Keratinocyte (primary cell): Measurements from ENCODE around the gene RPUSD4. TPM values are rescaled to one million over a fixed set of nuclear protein-coding genes. Genes with fewer than 3 reads are reported as not detected.

ENCODE experiments used
- DNase-seq: peaks from one replicate; pipeline ENCODE4 v3.0.0-alpha.2; 2011; ENCODE audit warnings: low read depth, missing footprints, low spot score
- FAIRE-seq: peaks from 2 replicates; lab custom pipeline; 2011; peaks lifted over from hg19 to GRCh38; lab: Jason Lieb, UNC
- H2AFZ ChIP-seq: 2 replicates; pipeline ENCODE4 v1.6.0; 2012; ENCODE audit warnings: low read length, control low read depth, inconsistent platforms; ENCODE audit not compliant: control insufficient read depth
- H3K27ac ChIP-seq: 2 replicates; pipeline ENCODE4 v1.5.1; 2011; ENCODE audit warnings: low read length; ENCODE audit not compliant: control insufficient read depth, insufficient read depth
- H3K27me3 ChIP-seq: 3 replicates; pipeline ENCODE4 v1.6.0; 2011; ENCODE audit warnings: low read length; ENCODE audit not compliant: control insufficient read depth, insufficient read depth; ENCODE audit errors: extremely low read depth
- H3K36me3 ChIP-seq, 2 experiments: 2 replicates in 1 of 2; 3 replicates in 1 of 2; pipeline ENCODE4 v1.5.1; 2011; ENCODE audit warnings: low read length in 2 of 2, mild to moderate bottlenecking in 1 of 2; ENCODE audit not compliant: control insufficient read depth in 2 of 2, insufficient read depth in 2 of 2; ENCODE audit errors: extremely low read depth in 1 of 2
- H3K4me1 ChIP-seq: 3 replicates; pipeline ENCODE4 v1.5.1; 2011; ENCODE audit warnings: low read length; ENCODE audit not compliant: control insufficient read depth, insufficient read depth; ENCODE audit errors: extremely low read depth
- H3K4me2 ChIP-seq: 3 replicates; pipeline ENCODE4 v1.6.0; 2011; ENCODE audit warnings: low read depth, low read length; ENCODE audit not compliant: control insufficient read depth, insufficient read depth; ENCODE audit errors: extremely low read depth
- H3K4me3 ChIP-seq, 3 experiments: fragments of 200-600 bp in 1 of 3; sonication (generic) in 1 of 3; 2 replicates in 2 of 3; 3 replicates in 1 of 3; pipeline ENCODE4 v1.5.1; 2011 to 2016; ENCODE audit warnings: low read length in 3 of 3, mild to moderate bottlenecking in 3 of 3, control low read depth in 2 of 3, inconsistent platforms in 1 of 3, low read depth in 1 of 3, mixed read lengths in 1 of 3, mixed run types in 1 of 3, moderate library complexity in 1 of 3; ENCODE audit not compliant: control insufficient read depth in 2 of 3, insufficient read depth in 2 of 3; ENCODE audit errors: extremely low read depth in 1 of 3
- H3K79me2 ChIP-seq: 2 replicates; pipeline ENCODE4 v1.6.0; 2012; ENCODE audit warnings: low read length; ENCODE audit not compliant: control insufficient read depth, insufficient read depth
- H3K9ac ChIP-seq: 3 replicates; pipeline ENCODE4 v1.6.0; 2011; ENCODE audit warnings: low read length; ENCODE audit not compliant: control insufficient read depth, insufficient read depth; ENCODE audit errors: extremely low read depth
- H3K9me1 ChIP-seq: 3 replicates; pipeline ENCODE4 v1.6.0; 2011; ENCODE audit warnings: low read length; ENCODE audit not compliant: control insufficient read depth, insufficient read depth; ENCODE audit errors: extremely low read depth
- H3K9me3 ChIP-seq: 2 replicates; pipeline ENCODE4 v1.5.1; 2012; ENCODE audit warnings: low read depth, low read length; ENCODE audit not compliant: control insufficient read depth
- H4K20me1 ChIP-seq: 3 replicates; pipeline ENCODE4 v1.6.0; 2011; ENCODE audit warnings: low read length; ENCODE audit not compliant: control insufficient read depth, insufficient read depth; ENCODE audit errors: extremely low read depth
- EZH2 ChIP-seq: IDR thresholded peaks from one replicate; pipeline ENCODE4 v1.6.1; 2012; ENCODE audit warnings: inconsistent platforms, mild to moderate bottlenecking, low read length, moderate library complexity
- dilution Hi-C: fragments of 300-500 bp; cut with MboI; formaldehyde crosslinking; loops from one replicate; pipeline ENCODE4 v1.7.0; 2020; ENCODE audit warnings: low sequenced_read_pairs; ENCODE audit not compliant: extremely low pct_ligation_motif_present
- polyA plus RNA-seq, 5 experiments: library from polyadenylated mRNA; depleted of rRNA in 3 of 5; stranded (reverse) in 3 of 5; stranded (forward) in 1 of 5; unstranded in 1 of 5; fragments of >200 nt; gene quantifications; 1 replicate in 1 of 5; 2 replicates in 3 of 5; 3 replicates in 1 of 5; pipeline versions ENCODE4 v1.2.1 to v1.2.3, GENCODE V29; 2011 to 2012; ENCODE audit warnings: missing spikeins in 2 of 5, low read depth in 1 of 5, low replicate concordance in 1 of 5
- TF ChIP-seq, protein P1 (sequence below), 3 experiments: IDR thresholded peaks in 1 of 3; conservative IDR thresholded peaks in 1 of 3; optimal IDR thresholded peaks in 1 of 3; 2 replicates in 2 of 3; 3 replicates in 1 of 3; pipeline versions ENCODE3 to v1.5.1; 2011; ENCODE audit warnings: low read length in 3 of 3, mild to moderate bottlenecking in 3 of 3, moderate library complexity in 2 of 3, control low read depth in 1 of 3, inconsistent platforms in 1 of 3; ENCODE audit not compliant: insufficient read depth in 2 of 3; ENCODE audit errors: extremely low read depth in 1 of 3

RPUSD4 gene
- polyA plus RNA-seq, 1 donor (not counting 4 experiments of a cell fraction or from before 2014, with no cell fraction given), result 23.8 TPM

GRCh38 chr11:126165757-126166156, 45.7 kb downstream of the RPUSD4 start:
- DNase-seq (no peak), FAIRE-seq (no peak)
- H4K20me1 ChIP-seq, result no peaks in the 10 kb centered on the region
- H3K27me3 ChIP-seq, result no peaks in the 10 kb centered on the region
- no peak overlapping the region for H3K4me3 ChIP-seq
- H2AFZ ChIP-seq, result no peak overlapping the region
- H3K9me3 ChIP-seq, result no peaks in the 10 kb centered on the region
- dilution Hi-C loops, result no loop called here
- no peak overlapping the region for H3K27ac ChIP-seq
- no peak overlapping the region for H3K9ac ChIP-seq
- H3K4me1 ChIP-seq, result peaks cover 7% of the 10 kb centered on the region
- TF ChIP-seq, protein P1, sequence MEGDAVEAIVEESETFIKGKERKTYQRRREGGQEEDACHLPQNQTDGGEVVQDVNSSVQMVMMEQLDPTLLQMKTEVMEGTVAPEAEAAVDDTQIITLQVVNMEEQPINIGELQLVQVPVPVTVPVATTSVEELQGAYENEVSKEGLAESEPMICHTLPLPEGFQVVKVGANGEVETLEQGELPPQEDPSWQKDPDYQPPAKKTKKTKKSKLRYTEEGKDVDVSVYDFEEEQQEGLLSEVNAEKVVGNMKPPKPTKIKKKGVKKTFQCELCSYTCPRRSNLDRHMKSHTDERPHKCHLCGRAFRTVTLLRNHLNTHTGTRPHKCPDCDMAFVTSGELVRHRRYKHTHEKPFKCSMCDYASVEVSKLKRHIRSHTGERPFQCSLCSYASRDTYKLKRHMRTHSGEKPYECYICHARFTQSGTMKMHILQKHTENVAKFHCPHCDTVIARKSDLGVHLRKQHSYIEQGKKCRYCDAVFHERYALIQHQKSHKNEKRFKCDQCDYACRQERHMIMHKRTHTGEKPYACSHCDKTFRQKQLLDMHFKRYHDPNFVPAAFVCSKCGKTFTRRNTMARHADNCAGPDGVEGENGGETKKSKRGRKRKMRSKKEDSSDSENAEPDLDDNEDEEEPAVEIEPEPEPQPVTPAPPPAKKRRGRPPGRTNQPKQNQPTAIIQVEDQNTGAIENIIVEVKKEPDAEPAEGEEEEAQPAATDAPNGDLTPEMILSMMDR (optimal IDR thresholded peaks at IDR 0.05 in 1 of 3, IDR thresholded peaks at IDR 0.05 in 1 of 3, conservative IDR thresholded peaks at IDR 0.05 in 1 of 3; ENCODE audit: extremely low read depth in 1 of 3, insufficient read depth in 2 of 3, low read length in 3 of 3), result no peak
- no peak for TF ChIP-seq EZH2
- H3K36me3 ChIP-seq, result no peaks in the 10 kb centered on the region
- no peaks in the 10 kb centered on the region for H3K79me2 ChIP-seq
- H3K9me1 ChIP-seq, result no peaks in the 10 kb centered on the region
- H3K4me2 ChIP-seq, result no peak overlapping the region

DNA sequence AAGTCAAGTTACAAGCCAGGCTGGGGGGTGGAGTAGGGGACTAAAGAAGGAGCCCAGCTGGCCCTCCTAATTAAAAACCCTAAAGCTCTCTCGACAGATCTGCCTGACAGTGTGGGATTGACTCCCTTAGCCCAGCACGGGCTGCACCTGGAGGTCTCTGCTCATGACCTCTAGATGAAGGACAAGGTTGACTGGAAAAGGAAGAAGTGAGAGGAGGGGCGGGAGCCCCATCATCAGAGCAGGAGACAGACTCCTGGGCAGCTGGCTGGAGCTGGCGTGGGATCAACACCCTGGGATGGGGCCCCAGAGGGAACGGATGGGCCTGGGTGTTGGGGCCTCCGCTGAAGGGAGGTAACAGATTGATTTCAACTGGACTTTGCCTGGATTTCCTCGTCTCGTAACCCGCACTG, 46.1 kb downstream of the RPUSD4 start:
- no peak overlapping the region for H3K4me2 ChIP-seq
- no peaks in the 10 kb centered on the region for H3K79me2 ChIP-seq
- no peaks in the 10 kb centered on the region for H4K20me1 ChIP-seq
- no peaks in the 10 kb centered on the region for H3K27me3 ChIP-seq
- H3K27ac ChIP-seq, result no peak overlapping the region
- dilution Hi-C loops, result no loop called here
- no peak for FAIRE-seq
- H3K4me3 ChIP-seq, result no peak overlapping the region
- H3K36me3 ChIP-seq, result no peaks in the 10 kb centered on the region
- H3K9ac ChIP-seq, result no peak overlapping the region
- TF ChIP-seq, protein P1 (optimal IDR thresholded peaks at IDR 0.05 in 1 of 3, IDR thresholded peaks at IDR 0.05 in 1 of 3, conservative IDR thresholded peaks at IDR 0.05 in 1 of 3; ENCODE audit: extremely low read depth in 1 of 3, insufficient read depth in 2 of 3, low read length in 3 of 3), result no peak
- no peak for TF ChIP-seq EZH2
- DNase-seq, result no peak
- peaks cover 7% of the 10 kb centered on the region for H3K4me1 ChIP-seq
- H3K9me1 ChIP-seq, result no peaks in the 10 kb centered on the region
- H2AFZ ChIP-seq, result no peak overlapping the region
- H3K9me3 ChIP-seq, result no peaks in the 10 kb centered on the region
